ENCODE measurements around the gene AKT3.

AKT3 gene

GRCh38 chr1:243508303-243508713 is 341.7 kb downstream of the AKT3 start:
- no peaks in the 10 kb centered on the region for H3K27me3 ChIP-seq (ENCODE audit: insufficient read depth, poor library complexity, severe bottlenecking)
- TF ChIP-seq CTCF (IDR thresholded peaks at IDR 0.05; ENCODE audit: poor library complexity, severe bottlenecking): no peak
- H3K4me1 ChIP-seq (ENCODE audit: insufficient read depth, poor library complexity, severe bottlenecking): no peaks in the 10 kb centered on the region
- H3K9me3 ChIP-seq (ENCODE audit: severe bottlenecking): no peaks in the 10 kb centered on the region
- ATAC-seq (ENCODE audit: low read depth) (no peak), DNase-seq (ENCODE audit: low spot score) (no peak)
- no peaks in the 10 kb centered on the region for H3K36me3 ChIP-seq (ENCODE audit: low read depth)
- no peak overlapping the region for H3K4me3 ChIP-seq (ENCODE audit: severe bottlenecking)
- H3K27ac ChIP-seq (ENCODE audit: poor library complexity, severe bottlenecking): no peak overlapping the region

GRCh38 chr1:243507672-243508302 is 342.3 kb downstream of the AKT3 start:
- Histone ChIP-seq H3K4me3 (ENCODE audit: severe bottlenecking) (no peak overlapping the region), H3K4me1 (ENCODE audit: insufficient read depth, poor library complexity, severe bottlenecking) (no peaks in the 10 kb centered on the region), H3K36me3 (ENCODE audit: low read depth) (no peaks in the 10 kb centered on the region), H3K27me3 (ENCODE audit: insufficient read depth, poor library complexity, severe bottlenecking) (no peaks in the 10 kb centered on the region), H3K27ac (ENCODE audit: poor library complexity, severe bottlenecking) (no peak overlapping the region), H3K9me3 (ENCODE audit: severe bottlenecking) (no peaks in the 10 kb centered on the region)
- ATAC-seq (ENCODE audit: low read depth) (no peak), DNase-seq (ENCODE audit: low spot score) (no peak)
- no peak for TF ChIP-seq CTCF (IDR thresholded peaks at IDR 0.05; ENCODE audit: poor library complexity, severe bottlenecking)

- Histone ChIP-seq H3K9me3 (ENCODE audit: severe bottlenecking) (no peaks in the 10 kb centered on the region), H3K4me3 (ENCODE audit: severe bottlenecking) (no peak overlapping the region), H3K36me3 (ENCODE audit: low read depth) (no peaks in the 10 kb centered on the region), H3K27ac (ENCODE audit: poor library complexity, severe bottlenecking) (no peak overlapping the region), H3K27me3 (ENCODE audit: insufficient read depth, poor library complexity, severe bottlenecking) (no peaks in the 10 kb centered on the region), H3K4me1 (ENCODE audit: insufficient read depth, poor library complexity, severe bottlenecking) (no peaks in the 10 kb centered on the region)
- TF ChIP-seq CTCF (IDR thresholded peaks at IDR 0.05; ENCODE audit: poor library complexity, severe bottlenecking): no peak
- DNase-seq (ENCODE audit: low spot score) (no peak), ATAC-seq (ENCODE audit: low read depth) (no peak)
Measured at GRCh38 chr1:243507001-243507671, 342.9 kb downstream of the AKT3 start.

- DNase-seq (ENCODE audit: low spot score): no peak
- no peaks in the 10 kb centered on the region for H3K36me3 ChIP-seq (ENCODE audit: low read depth)
- no peak overlapping the region for H3K4me3 ChIP-seq (ENCODE audit: severe bottlenecking)
- no peak for TF ChIP-seq CTCF (IDR thresholded peaks at IDR 0.05; ENCODE audit: poor library complexity, severe bottlenecking)
- ATAC-seq (ENCODE audit: low read depth): no peak
- H3K4me1 ChIP-seq (ENCODE audit: insufficient read depth, poor library complexity, severe bottlenecking): no peaks in the 10 kb centered on the region
- no peaks in the 10 kb centered on the region for H3K9me3 ChIP-seq (ENCODE audit: severe bottlenecking)
- H3K27ac ChIP-seq (ENCODE audit: poor library complexity, severe bottlenecking): no peak overlapping the region
- H3K27me3 ChIP-seq (ENCODE audit: insufficient read depth, poor library complexity, severe bottlenecking): no peaks in the 10 kb centered on the region
Measured at GRCh38 chr1:243505986-243506689, 343.9 kb downstream of the AKT3 start.
